Upper lobe of right lung (tissue), 1 donor: ENCODE data around the gene PODXL2. TPM values are rescaled to one million over a fixed set of nuclear protein-coding genes. Genes with fewer than 3 reads are reported as not detected.
A peak's percentile ranks its signal among the peaks of the same experiment; 100 is the strongest.

Experiments used
- ATAC-seq: fragments of 200-7000 bp; cut with Tn5 transposase; one replicate; pipeline ENCODE4 v1.9.1; 2020; ENCODE audit warnings: mild to moderate bottlenecking, moderate library complexity
- DNase-seq: peaks from one replicate; pipeline ENCODE4 v3.0.0-alpha.2; 2020
- H3K27ac ChIP-seq: fragments of 200-600 bp; one replicate; pipeline ENCODE4 v1.8.0; 2022
- H3K27me3 ChIP-seq: fragments of 200-600 bp; one replicate; pipeline ENCODE4 v1.8.0; 2022; ENCODE audit warnings: mild to moderate bottlenecking
- H3K36me3 ChIP-seq: fragments of 200-600 bp; one replicate; pipeline ENCODE4 v1.8.0; 2022
- H3K4me1 ChIP-seq: fragments of 200-600 bp; one replicate; pipeline ENCODE4 v1.8.0; 2022
- H3K4me3 ChIP-seq: fragments of 200-600 bp; one replicate; pipeline ENCODE4 v1.8.0; 2022; ENCODE audit warnings: mild to moderate bottlenecking
- H3K9me3 ChIP-seq: fragments of 200-600 bp; one replicate; pipeline ENCODE4 v1.8.0; 2022
- intact Hi-C: fragments of 100-400 bp; cut with DNase I; formaldehyde crosslinking; loops from one replicate; pipeline ENCODE4 v1.11.0; 2022
- microRNA-seq: library from miRNA; unstranded; fragments of <30 nt; microRNA quantifications from one replicate; pipeline ENCODE4 v1.2.0, GENCODE V29; 2020; ENCODE audit warnings: borderline microRNAs expressed
- total RNA-seq: library from RNA; stranded (reverse); fragmentation: NEBNext Ultra II Directional; extraction: Animal tissue kit (Norgen Biotek cat#: 25700); gene quantifications from one replicate; pipeline ENCODE4 v1.2.1, GENCODE V29; 2021
- TF ChIP-seq, protein P1 (sequence below): fragments of 200-600 bp; IDR thresholded peaks from one replicate; pipeline ENCODE4 v1.8.0; 2022; ENCODE audit warnings: antibody characterized with exemption
- donor health status: DM: no; HTN: yes; CAD: no; lungs with severe emphysema.

The PODXL2 gene
- total RNA-seq, 1 donor from 2014 or later: 3.7 TPM

DNA sequence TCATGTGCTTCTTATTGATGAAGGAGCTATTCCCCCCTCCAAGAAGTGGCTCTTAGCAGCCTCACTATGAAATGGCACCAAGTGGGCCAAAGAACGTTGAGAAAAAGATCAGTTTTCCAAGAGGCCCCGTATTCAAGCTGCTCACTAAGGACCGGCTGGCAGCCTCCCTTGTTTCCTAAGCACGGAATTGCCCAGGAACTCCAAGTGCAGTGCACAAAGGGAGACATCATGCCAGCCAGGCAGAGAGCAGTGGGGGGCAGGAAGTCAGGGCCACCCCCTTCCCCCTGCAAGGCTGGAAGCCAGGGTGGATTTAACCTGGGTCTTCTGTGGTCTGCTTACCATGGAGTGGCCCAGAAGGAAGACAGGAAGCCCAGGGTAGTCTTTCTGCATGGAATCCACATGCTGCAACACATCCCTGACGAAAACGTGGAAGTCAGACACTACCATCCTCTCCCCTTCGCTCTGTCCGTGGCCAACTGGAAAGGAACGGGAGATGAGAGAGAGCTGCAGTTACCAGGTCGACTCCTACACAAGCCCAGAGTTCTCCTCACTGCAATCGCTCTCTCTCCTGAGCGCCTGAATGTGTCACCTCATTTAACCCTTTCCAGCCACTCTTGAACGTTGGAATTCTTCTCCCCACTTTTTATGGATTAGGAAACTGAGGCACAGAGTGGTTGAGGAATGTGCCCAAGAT lies 93.3 kb downstream of the PODXL2 start:
- peaks cover 22% of the 10 kb centered on the region for H3K4me1 ChIP-seq
- ATAC-seq (peak; percentile 6), DNase-seq (no peak)
- H3K4me3 ChIP-seq: no peak overlapping the region
- no peaks in the 10 kb centered on the region for H3K9me3 ChIP-seq
- peak overlapping the region; percentile 60 for H3K27ac ChIP-seq
- TF ChIP-seq, protein P1, sequence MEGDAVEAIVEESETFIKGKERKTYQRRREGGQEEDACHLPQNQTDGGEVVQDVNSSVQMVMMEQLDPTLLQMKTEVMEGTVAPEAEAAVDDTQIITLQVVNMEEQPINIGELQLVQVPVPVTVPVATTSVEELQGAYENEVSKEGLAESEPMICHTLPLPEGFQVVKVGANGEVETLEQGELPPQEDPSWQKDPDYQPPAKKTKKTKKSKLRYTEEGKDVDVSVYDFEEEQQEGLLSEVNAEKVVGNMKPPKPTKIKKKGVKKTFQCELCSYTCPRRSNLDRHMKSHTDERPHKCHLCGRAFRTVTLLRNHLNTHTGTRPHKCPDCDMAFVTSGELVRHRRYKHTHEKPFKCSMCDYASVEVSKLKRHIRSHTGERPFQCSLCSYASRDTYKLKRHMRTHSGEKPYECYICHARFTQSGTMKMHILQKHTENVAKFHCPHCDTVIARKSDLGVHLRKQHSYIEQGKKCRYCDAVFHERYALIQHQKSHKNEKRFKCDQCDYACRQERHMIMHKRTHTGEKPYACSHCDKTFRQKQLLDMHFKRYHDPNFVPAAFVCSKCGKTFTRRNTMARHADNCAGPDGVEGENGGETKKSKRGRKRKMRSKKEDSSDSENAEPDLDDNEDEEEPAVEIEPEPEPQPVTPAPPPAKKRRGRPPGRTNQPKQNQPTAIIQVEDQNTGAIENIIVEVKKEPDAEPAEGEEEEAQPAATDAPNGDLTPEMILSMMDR: no peak
- peaks cover 11% of the 10 kb centered on the region for H3K36me3 ChIP-seq
- no peaks in the 10 kb centered on the region for H3K27me3 ChIP-seq
- intact Hi-C loops: no loop called here

Small RNA genes lying within 50 kb of the gene (microRNA-seq; reads per million reads assigned to microRNA genes)
- gene MIR7976: not detected

Other genes starting within 250 kb of the PODXL2 start
- 40.6 TPM for gene TPRA1, start 38.5 kb upstream of the PODXL2 start, total RNA-seq
- gene MCM2, start 30.8 kb upstream of the PODXL2 start, total RNA-seq: 4.8 TPM
- 47.5 TPM for gene ABTB1, start 43.8 kb downstream of the PODXL2 start, total RNA-seq
- gene MGLL, start 193.3 kb downstream of the PODXL2 start, total RNA-seq: 194 TPM